SU-DHL-6 (cell line): ENCODE results near the gene PHLDB1.

ENCODE experiments used
- H2AFZ ChIP-seq: fragments of 200-600 bp; sonication (generic); 2 replicates; pipeline ENCODE4 v1.6.1; 2014; ENCODE audit warnings: low read depth, mild to moderate bottlenecking, moderate library complexity, mixed read lengths, antibody characterized with exemption, low read length; ENCODE audit not compliant: severe bottlenecking
- H3F3A ChIP-seq: fragments of 200-600 bp; shearing (Covaris generic); 2 replicates; pipeline ENCODE4 v1.6.0; 2016; ENCODE audit warnings: antibody characterized with exemption, mild to moderate bottlenecking; ENCODE audit not compliant: insufficient read depth
- H3K27ac ChIP-seq: fragments of 200-600 bp; sonication (generic); 2 replicates; pipeline ENCODE4 v1.5.1; 2016; ENCODE audit warnings: low read depth, mild to moderate bottlenecking, low read length, moderate library complexity, mixed read lengths
- H3K27me3 ChIP-seq: fragments of 200-600 bp; sonication (generic), shearing (Covaris generic); 2 replicates; pipeline ENCODE4 v1.6.0; 2014; ENCODE audit warnings: mild to moderate bottlenecking, low read length
- H3K36me3 ChIP-seq: fragments of 200-600 bp; sonication (generic); 2 replicates; pipeline ENCODE4 v1.6.1; 2014; ENCODE audit warnings: mild to moderate bottlenecking, low read length, mixed read lengths
- H3K4me2 ChIP-seq: fragments of 300-600, 200-600 bp; shearing (Covaris generic), sonication (generic); 2 replicates; pipeline ENCODE4 v1.6.0; 2014; ENCODE audit warnings: low read length, low read depth, mild to moderate bottlenecking; ENCODE audit not compliant: poor library complexity, severe bottlenecking
- H3K4me3 ChIP-seq: fragments of 200-600 bp; sonication (generic); 2 replicates; pipeline ENCODE4 v1.5.1; 2014; ENCODE audit warnings: antibody characterized with exemption, low read length, mild to moderate bottlenecking, mixed read lengths; ENCODE audit not compliant: insufficient read depth, poor library complexity, severe bottlenecking
- H3K79me2 ChIP-seq: fragments of 200-600 bp; sonication (generic); 2 replicates; pipeline ENCODE4 v1.6.1; 2014; ENCODE audit warnings: mild to moderate bottlenecking, low read length, moderate library complexity; ENCODE audit not compliant: insufficient read depth
- H3K9ac ChIP-seq: fragments of 200-600 bp; sonication (generic); 2 replicates; pipeline ENCODE4 v1.7.0; 2014; ENCODE audit warnings: mild to moderate bottlenecking, low read length
- H3K9me2 ChIP-seq: fragments of 200-600 bp; sonication (generic); replicated peaks from 2 replicates; pipeline ENCODE4 v1.6.1; 2014; ENCODE audit warnings: low read length; ENCODE audit not compliant: insufficient read depth
- H3K9me3 ChIP-seq: fragments of 200-600 bp; sonication (generic); 2 replicates; pipeline ENCODE4 v1.6.1; 2014; ENCODE audit warnings: low read length, mixed read lengths; ENCODE audit not compliant: insufficient read depth
- H4K20me1 ChIP-seq: fragments of 200-600 bp; sonication (generic); 2 replicates; pipeline ENCODE4 v1.6.1; 2014; ENCODE audit warnings: low read depth, mild to moderate bottlenecking, antibody characterized with exemption, low read length, moderate library complexity, mixed read lengths
- CTCF ChIP-seq: fragments of 200-600 bp; sonication (generic); IDR thresholded peaks from one replicate; pipeline ENCODE4 v1.5.1; 2017; ENCODE audit warnings: antibody characterized with exemption, mild to moderate bottlenecking, low read length, moderate library complexity; ENCODE audit not compliant: insufficient read depth, poor library complexity, severe bottlenecking
- EZH2phosphoT487 ChIP-seq: fragments of 200-600 bp; sonication (generic), shearing (Covaris generic); conservative IDR thresholded peaks from 2 replicates; pipeline ENCODE4 v1.6.1; 2018; ENCODE audit warnings: mild to moderate bottlenecking, antibody characterized with exemption, low read length, moderate library complexity, mixed read lengths

Gene PHLDB1

GRCh38 chr11:118659314-118659952 is 52.0 kb downstream of the PHLDB1 start:
- Histone ChIP-seq H2AFZ (peak overlapping the region; percentile 82), H3F3A (no peaks in the 10 kb centered on the region), H3K4me2 (no peak overlapping the region), H3K79me2 (no peaks in the 10 kb centered on the region), H3K27me3 (no peaks in the 10 kb centered on the region), H3K9me3 (no peaks in the 10 kb centered on the region), H3K27ac (no peak overlapping the region), H3K4me3 (no peak overlapping the region), H4K20me1 (no peaks in the 10 kb centered on the region), H3K9me2 (no peaks in the 10 kb centered on the region), H3K36me3 (no peaks in the 10 kb centered on the region), H3K9ac (no peak overlapping the region)
- no peak for TF ChIP-seq EZH2phosphoT487
- TF ChIP-seq CTCF, result peak; percentile 96

GRCh38 chr11:118659953-118660680 is 52.7 kb downstream of the PHLDB1 start:
- H3F3A ChIP-seq, result no peaks in the 10 kb centered on the region
- no peaks in the 10 kb centered on the region for H3K9me2 ChIP-seq
- TF ChIP-seq EZH2phosphoT487 (no peak), CTCF (no peak)
- H4K20me1 ChIP-seq, result no peaks in the 10 kb centered on the region
- no peak overlapping the region for H3K9ac ChIP-seq
- no peak overlapping the region for H3K4me3 ChIP-seq
- H3K27me3 ChIP-seq, result no peaks in the 10 kb centered on the region
- H2AFZ ChIP-seq, result no peak overlapping the region
- no peaks in the 10 kb centered on the region for H3K36me3 ChIP-seq
- H3K27ac ChIP-seq, result no peak overlapping the region
- no peak overlapping the region for H3K4me2 ChIP-seq
- no peaks in the 10 kb centered on the region for H3K79me2 ChIP-seq
- no peaks in the 10 kb centered on the region for H3K9me3 ChIP-seq

- Histone ChIP-seq H4K20me1 (no peaks in the 10 kb centered on the region), H3K9me2 (no peaks in the 10 kb centered on the region), H3K36me3 (no peaks in the 10 kb centered on the region), H3K9me3 (no peaks in the 10 kb centered on the region), H3K4me3 (no peak overlapping the region), H3K79me2 (no peaks in the 10 kb centered on the region), H3K4me2 (no peak overlapping the region), H2AFZ (no peak overlapping the region), H3K27me3 (no peaks in the 10 kb centered on the region), H3K27ac (no peak overlapping the region), H3F3A (no peaks in the 10 kb centered on the region), H3K9ac (no peak overlapping the region)
- no peak for TF ChIP-seq CTCF
- TF ChIP-seq EZH2phosphoT487, result no peak
Measured at GRCh38 chr11:118660681-118661424, 53.4 kb downstream of the PHLDB1 start.
